ENCODE measurements around the gene HES5. TPM values are rescaled to one million over a fixed set of nuclear protein-coding genes. Genes with fewer than 3 reads are reported as not detected.

The HES5 gene
- polyA plus RNA-seq, 1 of the 3 experiments (the other 2 are of a cell fraction), result 0.03 TPM

DNA sequence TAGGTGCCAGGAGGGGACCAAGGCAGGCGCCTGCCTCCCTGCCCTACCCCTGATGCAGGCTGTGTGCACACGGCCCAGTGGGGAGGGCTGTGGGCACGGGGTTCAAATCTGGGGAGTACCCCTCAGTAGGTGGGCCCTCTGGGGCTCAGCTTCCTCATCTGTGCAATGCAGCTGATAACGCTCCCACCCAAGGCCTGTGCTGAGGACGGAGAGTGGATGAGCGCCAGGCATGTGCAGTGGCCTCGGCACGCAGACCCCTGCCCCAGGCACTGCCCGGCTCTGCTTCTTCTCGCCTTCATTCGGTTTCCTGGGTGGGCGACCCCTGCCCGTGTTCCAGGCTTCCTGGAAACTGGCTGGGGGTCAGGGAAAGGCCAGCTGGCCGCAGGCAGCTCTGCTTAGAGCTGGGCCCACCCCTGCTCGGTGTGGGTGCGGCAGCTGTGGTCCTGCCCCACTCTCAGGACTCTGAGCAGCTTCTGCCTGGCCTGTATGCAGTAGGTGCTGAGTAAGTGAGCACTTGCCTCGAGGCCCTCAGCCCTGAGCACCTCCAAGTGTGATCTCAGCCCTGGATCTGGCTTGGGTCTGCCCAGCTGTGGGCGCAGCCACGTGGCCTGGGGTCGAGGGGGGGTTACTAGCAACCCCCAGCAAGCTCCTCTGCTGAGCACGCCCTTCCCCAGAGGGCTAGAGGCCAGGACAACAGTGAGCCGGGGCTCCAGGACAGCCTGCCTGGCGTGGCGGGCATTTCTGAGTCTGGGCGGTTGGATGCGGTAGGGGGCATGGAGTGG lies 14.2 kb upstream of the HES5 start:
- peaks cover 0 to 56% of the 10 kb centered on the region in 2 experiments; a peak in 1 of 4 replicates for H3K4me1 ChIP-seq (ENCODE audit: control insufficient read depth in 1 of 2, insufficient read depth in 2 of 2, low read depth in 1 of 2, low read length in 1 of 2)
- TF ChIP-seq EP300 (IDR thresholded peaks at IDR 0.05; ENCODE audit: borderline replicate concordance in 1 of 2, low read depth in 1 of 2, low read length in 1 of 2) (peak in 1 of 2 experiments; percentile 51; a peak in 1 of 4 replicates), MXI1 (IDR thresholded peaks at IDR 0.05; ENCODE audit: low read depth, low read length) (peak; percentile 47; the same call in 1 of the 2 replicates), RAD21 (IDR thresholded peaks at IDR 0.05; ENCODE audit: low read length) (0 out of 2 replicates have a peak, but pooled peaks have one; percentile 2), TAF1 (IDR thresholded peaks at IDR 0.05; ENCODE audit: borderline replicate concordance, low read depth, low read length) (no peak), GATA2 (CRISPR knock-in tag; IDR thresholded peaks at IDR 0.05) (peak; percentile 33; the same call in 1 of the 2 replicates)
- TF ChIP-seq, protein P1, sequence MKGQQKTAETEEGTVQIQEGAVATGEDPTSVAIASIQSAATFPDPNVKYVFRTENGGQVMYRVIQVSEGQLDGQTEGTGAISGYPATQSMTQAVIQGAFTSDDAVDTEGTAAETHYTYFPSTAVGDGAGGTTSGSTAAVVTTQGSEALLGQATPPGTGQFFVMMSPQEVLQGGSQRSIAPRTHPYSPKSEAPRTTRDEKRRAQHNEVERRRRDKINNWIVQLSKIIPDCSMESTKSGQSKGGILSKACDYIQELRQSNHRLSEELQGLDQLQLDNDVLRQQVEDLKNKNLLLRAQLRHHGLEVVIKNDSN (IDR thresholded peaks at IDR 0.05; ENCODE audit: borderline replicate concordance, low read depth), result no peak
- H3K9me3 ChIP-seq, result no peaks in the 10 kb centered on the region
- no peaks in the 10 kb centered on the region for H3K27me3 ChIP-seq (ENCODE audit: insufficient read depth)
- ChIA-PET CTCF (interaction anchor here (0.6 to 4.1 kb wide), 13 partner anchors 12 to 131 kb away, joined by 3 to 35 read pairs (median 4); partner anchors contain the start of genes HES5 and PLCH2), POLR2A (interaction anchor here (0.6 to 3.6 kb wide), 14 partner anchors 12 to 1651 kb away, joined by 3 to 24 read pairs (median 4); partner anchors contain the start of genes PANK4 and PLCH2)
- peak overlapping the region; percentile 44; the same call in 1 of the 2 replicates for H3K4me2 ChIP-seq
- no peaks in the 10 kb centered on the region for H3K9me2 ChIP-seq
- peak; percentile 69 for DNase-seq
- H3F3A ChIP-seq (replicated peaks; ENCODE audit: insufficient read depth), result no peaks in the 10 kb centered on the region
- no peaks in the 10 kb centered on the region for H4K20me1 ChIP-seq (ENCODE audit: insufficient read depth)
- H3K4me3 ChIP-seq (ENCODE audit: low read depth in 2 of 2, low read length in 1 of 2), result no peak overlapping the region
- 52% methylated on average over 12 of the region's 26 CpGs for WGBS (ENCODE audit: low lambda C conversion rate)
- no peaks in the 10 kb centered on the region for H3K36me3 ChIP-seq (replicated peaks in 1 of 2; ENCODE audit: control insufficient read depth in 1 of 2, insufficient read depth in 2 of 2, low read length in 1 of 2)
- H3K79me2 ChIP-seq (ENCODE audit: insufficient read depth), result no peaks in the 10 kb centered on the region
- H3K9ac ChIP-seq, result no peak overlapping the region
- H2AFZ ChIP-seq (ENCODE audit: low read depth), result no peak overlapping the region
- peak overlapping the region in 1 of 2 experiments; percentile 97; a peak in 2 of 4 replicates for H3K27ac ChIP-seq (ENCODE audit: low read depth in 2 of 2, low read length in 1 of 2)

DNA sequence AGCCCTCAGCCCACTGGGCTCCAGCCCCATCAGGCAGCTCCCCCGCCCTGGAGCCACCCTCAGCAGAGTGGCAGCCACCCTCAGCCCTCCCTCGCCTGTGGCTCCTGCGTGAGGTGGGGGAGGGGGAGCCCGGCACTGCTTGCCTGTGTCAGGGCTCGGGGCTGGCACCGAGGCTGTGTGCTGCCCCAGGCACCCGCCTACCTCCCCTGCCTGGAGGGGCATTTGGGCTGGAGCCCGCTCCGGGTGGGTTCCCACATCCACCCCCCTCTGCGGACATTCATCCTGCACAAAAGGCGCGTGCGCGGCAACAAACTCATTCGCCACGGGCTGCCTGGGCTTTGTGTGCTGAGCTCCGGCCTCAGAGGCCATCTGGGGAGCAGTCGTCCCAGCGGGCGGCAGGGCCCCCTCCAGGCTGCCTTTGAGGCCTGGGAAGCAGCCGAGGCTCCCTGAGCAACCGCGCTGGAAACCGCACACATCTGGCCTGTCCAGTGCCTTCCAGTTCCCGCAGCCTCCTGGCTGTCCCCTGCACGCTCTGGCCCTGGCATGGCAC lies 13.6 kb upstream of the HES5 start:
- WGBS (ENCODE audit: low lambda C conversion rate), result 48% methylated on average over 7 of the region's 26 CpGs
- H3K27me3 ChIP-seq (ENCODE audit: insufficient read depth), result no peaks in the 10 kb centered on the region
- no peaks in the 10 kb centered on the region for H3K9me2 ChIP-seq
- CTCF ChIA-PET, result interaction anchor here (0.7 to 4.1 kb wide), 7 partner anchors 11 to 97 kb away, joined by 3 to 35 read pairs (median 4); partner anchors contain the start of genes HES5 and PLCH2
- peak; percentile 82 for DNase-seq
- H3K36me3 ChIP-seq (replicated peaks in 1 of 2; ENCODE audit: control insufficient read depth in 1 of 2, insufficient read depth in 2 of 2, low read length in 1 of 2), result no peaks in the 10 kb centered on the region
- H3K9me3 ChIP-seq, result no peaks in the 10 kb centered on the region
- H3K27ac ChIP-seq (ENCODE audit: low read depth in 2 of 2, low read length in 1 of 2), result peak overlapping the region in 1 of 2 experiments; percentile 97; a peak in 2 of 4 replicates
- H3K4me2 ChIP-seq, result peak overlapping the region; percentile 44; the same call in 1 of the 2 replicates
- TF ChIP-seq NRF1 (IDR thresholded peaks at IDR 0.05; ENCODE audit: low read depth, low read length) (peak; percentile 26; the same call in 1 of the 2 replicates), GABPA (IDR thresholded peaks at IDR 0.05; ENCODE audit: low read depth) (no peak), RCOR1 (IDR thresholded peaks at IDR 0.05; ENCODE audit: low read length) (no peak), RAD21 (IDR thresholded peaks at IDR 0.05; ENCODE audit: low read length) (0 out of 2 replicates have a peak, but pooled peaks have one; percentile 7)
- TF ChIP-seq, protein P2, sequence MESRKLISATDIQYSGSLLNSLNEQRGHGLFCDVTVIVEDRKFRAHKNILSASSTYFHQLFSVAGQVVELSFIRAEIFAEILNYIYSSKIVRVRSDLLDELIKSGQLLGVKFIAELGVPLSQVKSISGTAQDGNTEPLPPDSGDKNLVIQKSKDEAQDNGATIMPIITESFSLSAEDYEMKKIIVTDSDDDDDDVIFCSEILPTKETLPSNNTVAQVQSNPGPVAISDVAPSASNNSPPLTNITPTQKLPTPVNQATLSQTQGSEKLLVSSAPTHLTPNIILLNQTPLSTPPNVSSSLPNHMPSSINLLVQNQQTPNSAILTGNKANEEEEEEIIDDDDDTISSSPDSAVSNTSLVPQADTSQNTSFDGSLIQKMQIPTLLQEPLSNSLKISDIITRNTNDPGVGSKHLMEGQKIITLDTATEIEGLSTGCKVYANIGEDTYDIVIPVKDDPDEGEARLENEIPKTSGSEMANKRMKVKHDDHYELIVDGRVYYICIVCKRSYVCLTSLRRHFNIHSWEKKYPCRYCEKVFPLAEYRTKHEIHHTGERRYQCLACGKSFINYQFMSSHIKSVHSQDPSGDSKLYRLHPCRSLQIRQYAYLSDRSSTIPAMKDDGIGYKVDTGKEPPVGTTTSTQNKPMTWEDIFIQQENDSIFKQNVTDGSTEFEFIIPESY (IDR thresholded peaks at IDR 0.05; ENCODE audit: borderline replicate concordance, low read depth), result no peak
- TF ChIP-seq, protein P3, sequence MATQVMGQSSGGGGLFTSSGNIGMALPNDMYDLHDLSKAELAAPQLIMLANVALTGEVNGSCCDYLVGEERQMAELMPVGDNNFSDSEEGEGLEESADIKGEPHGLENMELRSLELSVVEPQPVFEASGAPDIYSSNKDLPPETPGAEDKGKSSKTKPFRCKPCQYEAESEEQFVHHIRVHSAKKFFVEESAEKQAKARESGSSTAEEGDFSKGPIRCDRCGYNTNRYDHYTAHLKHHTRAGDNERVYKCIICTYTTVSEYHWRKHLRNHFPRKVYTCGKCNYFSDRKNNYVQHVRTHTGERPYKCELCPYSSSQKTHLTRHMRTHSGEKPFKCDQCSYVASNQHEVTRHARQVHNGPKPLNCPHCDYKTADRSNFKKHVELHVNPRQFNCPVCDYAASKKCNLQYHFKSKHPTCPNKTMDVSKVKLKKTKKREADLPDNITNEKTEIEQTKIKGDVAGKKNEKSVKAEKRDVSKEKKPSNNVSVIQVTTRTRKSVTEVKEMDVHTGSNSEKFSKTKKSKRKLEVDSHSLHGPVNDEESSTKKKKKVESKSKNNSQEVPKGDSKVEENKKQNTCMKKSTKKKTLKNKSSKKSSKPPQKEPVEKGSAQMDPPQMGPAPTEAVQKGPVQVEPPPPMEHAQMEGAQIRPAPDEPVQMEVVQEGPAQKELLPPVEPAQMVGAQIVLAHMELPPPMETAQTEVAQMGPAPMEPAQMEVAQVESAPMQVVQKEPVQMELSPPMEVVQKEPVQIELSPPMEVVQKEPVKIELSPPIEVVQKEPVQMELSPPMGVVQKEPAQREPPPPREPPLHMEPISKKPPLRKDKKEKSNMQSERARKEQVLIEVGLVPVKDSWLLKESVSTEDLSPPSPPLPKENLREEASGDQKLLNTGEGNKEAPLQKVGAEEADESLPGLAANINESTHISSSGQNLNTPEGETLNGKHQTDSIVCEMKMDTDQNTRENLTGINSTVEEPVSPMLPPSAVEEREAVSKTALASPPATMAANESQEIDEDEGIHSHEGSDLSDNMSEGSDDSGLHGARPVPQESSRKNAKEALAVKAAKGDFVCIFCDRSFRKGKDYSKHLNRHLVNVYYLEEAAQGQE (IDR thresholded peaks at IDR 0.05; ENCODE audit: low read depth, low read length), result no peak
- no peaks in the 10 kb centered on the region for H3K79me2 ChIP-seq (ENCODE audit: insufficient read depth)
- H3K9ac ChIP-seq, result no peak overlapping the region
- no peaks in the 10 kb centered on the region for H4K20me1 ChIP-seq (ENCODE audit: insufficient read depth)
- peaks cover 0 to 56% of the 10 kb centered on the region in 2 experiments; a peak in 1 of 4 replicates for H3K4me1 ChIP-seq (ENCODE audit: control insufficient read depth in 1 of 2, insufficient read depth in 2 of 2, low read depth in 1 of 2, low read length in 1 of 2)
- H2AFZ ChIP-seq (ENCODE audit: low read depth), result 0 out of 2 replicates have a peak overlapping the region, but pooled peaks have one; percentile 41
- no peak overlapping the region; a peak in 1 of 4 replicates for H3K4me3 ChIP-seq (ENCODE audit: low read depth in 2 of 2, low read length in 1 of 2)
- POLR2A ChIA-PET, result interaction anchor here (0.7 to 3.6 kb wide), 15 partner anchors 8 to 1651 kb away, joined by 3 to 24 read pairs (median 3); partner anchors contain the start of genes HES5, PANK4 and PLCH2
- H3F3A ChIP-seq (replicated peaks; ENCODE audit: insufficient read depth), result no peaks in the 10 kb centered on the region

Data from SK-N-SH (cell line).